A549 (cell line): Measurements from ENCODE around the gene GAL. TPM values are rescaled to one million over a fixed set of nuclear protein-coding genes. Genes with fewer than 3 reads are reported as not detected.
"Not testable (repeated sequence)": the region's sequence is repeated elsewhere in the genome, so short reads cannot be mapped to it uniquely, and the experiment has no call there.

ENCODE experiments used
- ATAC-seq, 2 experiments: fragments of 200-7000 bp in 1 of 2; fragments of >200 bp in 1 of 2; cut with Nextera tagmentation in 1 of 2; cut with Tn5 transposase in 1 of 2; 3 replicates each; pipeline versions ENCODE4 v1.8.0 to v1.9.1; 2018 to 2020; ENCODE audit warnings: mild to moderate bottlenecking in 1 of 2, moderate library complexity in 1 of 2
- CTCF ChIA-PET: fragments of 300-600 bp; sonication (Branson Sonifier 250); formaldehyde crosslinking; extraction: SDS; loops from one replicate; lab custom pipeline; 2021; ENCODE audit warnings: antibody characterized with exemption, inconsistent platforms; lab: Yijun Ruan, JAX
- POLR2A ChIA-PET: fragments of 350-600 bp; formaldehyde crosslinking; extraction: SDS; loops from one replicate; lab custom pipeline; 2021; ENCODE audit warnings: antibody characterized with exemption, inconsistent platforms; lab: Yijun Ruan, JAX
- DNase-seq, 2 experiments: peaks; one replicate each; pipeline versions ENCODE4 v3.0.0 to v3.0.0-alpha.2; 2011 to 2016; ENCODE audit warnings: low read depth in 1 of 2, low spot score in 1 of 2
- FAIRE-seq: peaks from 2 replicates; lab custom pipeline; 2011; peaks lifted over from hg19 to GRCh38; lab: Jason Lieb, UNC
- H3K27ac ChIP-seq, 2 experiments: fragments of >200 bp; sonication (Bioruptor Twin); formaldehyde crosslinking; 3 replicates each; pipeline ENCODE4 v1.5.1; 2016 to 2017
- H3K4me1 ChIP-seq: fragments of >200 bp; sonication (Bioruptor Twin); formaldehyde crosslinking; 3 replicates; pipeline ENCODE4 v1.6.1; 2016
- H3K4me2 ChIP-seq: fragments of >200 bp; sonication (Bioruptor Twin); formaldehyde crosslinking; 3 replicates; pipeline ENCODE4 v1.6.1; 2016
- H3K4me3 ChIP-seq: fragments of >200 bp; sonication (Bioruptor Twin); formaldehyde crosslinking; 3 replicates; pipeline ENCODE4 v1.5.1; 2016
- H3K9me3 ChIP-seq: fragments of >200 bp; sonication (Bioruptor Twin); formaldehyde crosslinking; 3 replicates; pipeline ENCODE4 v1.6.1; 2016
- ATOH8 ChIP-seq: fragments of 250-450 bp; sonication (Bioruptor Pico); IDR thresholded peaks from 2 replicates; pipeline ENCODE4 v1.5.0; 2020; ENCODE audit warnings: low read depth, mild to moderate bottlenecking, moderate library complexity
- CBX8 ChIP-seq: fragments of 200-600 bp; sonication (generic); IDR thresholded peaks from 2 replicates; pipeline ENCODE4 v1.6.1; 2016
- CHD2 ChIP-seq: fragments of 150-350 bp; IDR thresholded peaks from 2 replicates; pipeline ENCODE4 v1.6.1; 2014; ENCODE audit warnings: low read length; ENCODE audit not compliant: partially characterized antibody
- HEYL ChIP-seq: fragments of 250-450 bp; sonication (Bioruptor Pico); IDR thresholded peaks from 2 replicates; pipeline ENCODE4 v1.8.0; 2021; ENCODE audit warnings: mild to moderate bottlenecking, moderate library complexity
- HMGXB4 ChIP-seq: fragments of 250-450 bp; sonication (Bioruptor Pico); IDR thresholded peaks from 2 replicates; pipeline ENCODE4 v1.5.0; 2021; ENCODE audit warnings: mild to moderate bottlenecking, moderate library complexity, borderline replicate concordance
- HOXB13 ChIP-seq: fragments of 250-450 bp; sonication (Bioruptor Pico); IDR thresholded peaks from 2 replicates; pipeline ENCODE4 v1.5.0; 2020; ENCODE audit warnings: low read depth, mild to moderate bottlenecking, moderate library complexity
- MAX ChIP-seq: IDR thresholded peaks from 2 replicates; pipeline ENCODE4 v1.6.1; 2012
- NR3C1 ChIP-seq: fragments of >200 bp; sonication (Bioruptor Twin); formaldehyde crosslinking; IDR thresholded peaks from 3 replicates; pipeline ENCODE4 v1.6.1; 2017
- PBX3 ChIP-seq: IDR thresholded peaks from 2 replicates; pipeline ENCODE4 v1.6.1; 2012
- POLR2A ChIP-seq: IDR thresholded peaks from 2 replicates; pipeline ENCODE4 v1.6.1; 2012; ENCODE audit warnings: mild to moderate bottlenecking, low read length
- SMC3 ChIP-seq: fragments of >200 bp; sonication (Bioruptor Twin); formaldehyde crosslinking; IDR thresholded peaks from 3 replicates; pipeline ENCODE4 v1.6.1; 2018; ENCODE audit warnings: inconsistent platforms
- TP53 ChIP-seq: fragments of 250-450 bp; sonication (Bioruptor Pico); IDR thresholded peaks from 2 replicates; pipeline ENCODE4 v1.5.0; 2021; ENCODE audit warnings: mild to moderate bottlenecking, moderate library complexity
- ZFP36 ChIP-seq: fragments of 450-650 bp; IDR thresholded peaks from 2 replicates; pipeline ENCODE4 v1.6.1; 2014; ENCODE audit warnings: borderline replicate concordance; ENCODE audit not compliant: partially characterized antibody
- ZNF302 ChIP-seq: fragments of 250-450 bp; sonication (Bioruptor Pico); IDR thresholded peaks from 2 replicates; pipeline ENCODE4 v1.9.0; 2021; ENCODE audit warnings: inconsistent platforms, mild to moderate bottlenecking, moderate library complexity
- WGBS: methylation state at CpG from one replicate; pipeline ENCODE4 v1.1.6; 2017; ENCODE audit errors: missing lambda C conversion rate; 5-methylcytosine and 5-hydroxymethylcytosine counted together
- polyA minus RNA-seq: library from RNA; depleted of rRNA, polyadenylated mRNA; stranded (reverse); fragments of >200 nt; gene quantifications from 2 replicates; pipeline ENCODE4 v1.2.3, GENCODE V29; 2011; rRNA and poly(A)+ RNA removed
- polyA plus RNA-seq, 4 experiments: library from polyadenylated mRNA; depleted of rRNA in 3 of 4; stranded (reverse); fragments of >200 nt; fragmentation: RNase III in 1 of 4; extraction: RNeasy Plus Mini Kit Qiagen cat#74134 plus additional on column Dnase treatment in 1 of 4; gene quantifications; 2 replicates in 3 of 4; 3 replicates in 1 of 4; pipeline ENCODE4 v1.2.3, GENCODE V29; 2011 to 2017

The GAL gene
- 2.2 and 2.5 TPM in 2 replicates for polyA plus RNA-seq (2011; rRNA removed)
- 11.9 and 14.6 TPM in 2 replicates for polyA plus RNA-seq (2012; cell fraction: cytosol; rRNA removed)
- 7.1 and 10.2 TPM in 2 replicates for polyA plus RNA-seq (2012; cell fraction: nucleus; rRNA removed)
- polyA plus RNA-seq (2017; fragmentation: RNase III; extraction: RNeasy Plus Mini Kit Qiagen cat#74134 plus additional on column Dnase treatment), result 7.9 to 9.8 TPM (median 8.6 TPM) in 3 replicates
- 1.9 and 3.1 TPM in 2 replicates for polyA minus RNA-seq

DNA sequence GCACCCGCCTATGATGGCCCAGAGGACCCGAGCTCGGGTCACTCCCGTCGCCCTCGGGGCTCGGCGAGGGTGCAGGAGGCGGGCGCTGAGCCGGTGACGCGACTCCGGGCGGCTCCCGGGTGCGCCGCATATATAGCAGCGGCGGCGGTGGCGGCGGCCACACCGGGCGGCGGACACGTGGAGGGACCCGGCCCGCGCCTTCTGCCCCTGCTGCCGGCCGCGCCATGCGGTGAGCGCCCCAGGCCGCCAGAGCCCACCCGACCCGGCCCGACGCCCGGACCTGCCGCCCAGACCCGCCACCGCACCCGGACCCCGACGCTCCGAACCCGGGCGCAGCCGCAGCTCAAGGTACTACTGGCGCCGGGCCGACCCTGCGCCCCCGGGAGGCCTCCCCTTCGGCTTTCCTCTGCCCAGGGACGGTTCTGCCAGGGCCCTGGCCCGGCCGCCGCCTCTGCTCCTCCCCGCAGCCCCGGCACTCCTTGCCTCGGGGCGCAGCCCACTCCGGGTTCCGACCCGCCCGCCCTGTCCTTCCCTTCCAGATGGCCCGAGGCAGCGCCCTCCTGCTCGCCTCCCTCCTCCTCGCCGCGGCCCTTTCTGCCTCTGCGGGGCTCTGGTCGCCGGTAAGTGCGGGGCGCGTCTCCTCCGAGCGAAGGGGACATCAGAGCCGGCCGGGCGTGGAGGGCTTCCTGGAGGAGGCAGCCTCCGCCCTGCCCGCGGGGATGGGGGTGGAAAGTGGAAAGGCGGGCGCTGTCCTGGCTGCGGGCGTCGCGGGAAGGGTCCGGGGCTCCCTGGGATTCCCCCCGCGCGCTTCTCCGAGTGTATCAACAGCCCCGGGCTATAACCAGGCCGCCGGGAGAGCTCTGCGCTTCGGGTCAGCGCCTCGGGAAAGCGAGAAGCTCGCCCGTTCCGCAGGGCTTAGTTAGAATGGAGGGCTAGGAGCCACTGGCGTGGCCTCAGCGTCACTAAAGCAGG, at the start of gene GAL:
GAL (plus strand) TSS at position 160 of the 972 bp plus-strand sequence; CDS start at position 540, 380 bp downstream.
- 81% methylated on average over 30 of the region's 113 CpGs for WGBS
- FAIRE-seq (no peak), DNase-seq (no peak)
- ChIA-PET POLR2A (interaction anchor here (0.6 kb wide), 1 partner anchor 233 kb away, joined by 3 read pairs; no protein-coding TSS in a partner anchor), CTCF (interaction anchor here (0.7 kb wide), 1 partner anchor 163 kb away, joined by 3 read pairs; no protein-coding TSS in a partner anchor)
- Histone ChIP-seq H3K27ac (peak within 1 kb of the TSS; percentile 78 to 91), H3K4me3 (peak within 1 kb of the TSS; percentile 63), H3K9me3 (no peaks in the 10 kb centered on the region), H3K4me2 (peak within 1 kb of the TSS; percentile 99)
- TF ChIP-seq CBX8 (no peak), NR3C1 (no peak), MAX (peak; percentile 45; the same call in 1 of the 2 replicates), ZFP36 (peak; percentile 84), POLR2A (peak; percentile 26; the same call in 1 of the 2 replicates)
- TF ChIP-seq, all 56 proteins: peak for 3
- peaks cover 2% of the 10 kb centered on the region; the same call in 1 of the 3 replicates for H3K4me1 ChIP-seq
- ATAC-seq, result peak; percentile 41 to 71; a peak in 5 of 6 replicates

- 17% methylated on average over 6 of the region's 7 CpGs for WGBS
- ATAC-seq, FAIRE-seq, H3K4me1 ChIP-seq, H3K9me3 ChIP-seq, DNase-seq, H3K27ac ChIP-seq, CTCF ChIA-PET, POLR2A ChIA-PET, H3K4me3 ChIP-seq, H3K4me2 ChIP-seq: not testable (repeated sequence)
These were observed 49.7 kb upstream of the GAL start for GRCh38 chr11:68634606-68635005.

DNA sequence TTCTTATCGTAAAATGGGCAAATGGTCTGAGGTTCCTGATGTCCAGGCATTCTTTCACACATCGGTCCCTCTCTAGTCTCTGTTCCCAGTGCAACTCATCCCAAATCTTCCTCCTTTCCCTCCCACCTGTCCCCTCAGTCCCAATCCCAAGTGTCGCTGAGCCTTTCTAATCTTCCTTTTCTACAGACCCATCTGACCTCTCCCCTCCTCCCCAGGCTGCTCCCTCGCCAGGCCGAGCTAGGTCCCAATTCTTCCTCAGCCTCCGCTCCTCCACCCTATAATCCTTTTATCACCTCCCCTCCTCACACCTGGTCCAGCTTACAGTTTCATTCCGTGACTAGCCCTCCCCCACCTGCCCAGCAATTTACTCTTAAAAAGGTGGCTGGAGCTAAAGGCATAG, 49.2 kb upstream of the GAL start:
- H3K4me3 ChIP-seq, POLR2A ChIA-PET, H3K27ac ChIP-seq, H3K9me3 ChIP-seq, H3K4me2 ChIP-seq, ATAC-seq, FAIRE-seq, DNase-seq, H3K4me1 ChIP-seq: not testable (repeated sequence)
- CTCF ChIA-PET, result interaction anchor here (1.5 kb wide), 1 partner anchor 143 kb away, joined by 3 read pairs; no protein-coding TSS in a partner anchor
- 66% methylated on average over 7 of the region's 7 CpGs for WGBS

DNA sequence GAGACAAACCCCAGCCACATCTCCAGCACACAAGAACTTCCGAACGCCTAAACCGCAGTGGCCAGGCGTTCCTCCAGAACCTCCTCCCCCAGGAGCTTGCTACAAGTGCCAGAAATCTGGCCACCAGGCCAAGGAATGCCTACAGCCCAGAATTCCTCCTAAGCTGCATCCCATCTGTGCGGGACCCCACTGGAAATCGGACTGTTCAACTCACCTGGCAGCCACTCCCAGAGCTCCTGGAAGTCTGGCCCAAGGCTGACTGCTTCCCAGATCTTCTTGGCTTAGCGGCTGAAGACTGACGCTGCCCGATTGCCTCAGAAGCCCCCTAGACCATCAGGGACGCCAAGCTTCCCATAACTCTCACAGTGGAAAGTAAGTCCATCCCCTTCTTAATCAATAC, 48.5 kb upstream of the GAL start:
- WGBS, result 63% methylated on average over 10 of the region's 10 CpGs
- DNase-seq, POLR2A ChIA-PET, H3K9me3 ChIP-seq, H3K4me1 ChIP-seq, H3K4me3 ChIP-seq, ATAC-seq, H3K27ac ChIP-seq, FAIRE-seq, H3K4me2 ChIP-seq: not testable (repeated sequence)
- CTCF ChIA-PET, result interaction anchor here (1.5 kb wide), 1 partner anchor 142 kb away, joined by 3 read pairs; no protein-coding TSS in a partner anchor

DNA sequence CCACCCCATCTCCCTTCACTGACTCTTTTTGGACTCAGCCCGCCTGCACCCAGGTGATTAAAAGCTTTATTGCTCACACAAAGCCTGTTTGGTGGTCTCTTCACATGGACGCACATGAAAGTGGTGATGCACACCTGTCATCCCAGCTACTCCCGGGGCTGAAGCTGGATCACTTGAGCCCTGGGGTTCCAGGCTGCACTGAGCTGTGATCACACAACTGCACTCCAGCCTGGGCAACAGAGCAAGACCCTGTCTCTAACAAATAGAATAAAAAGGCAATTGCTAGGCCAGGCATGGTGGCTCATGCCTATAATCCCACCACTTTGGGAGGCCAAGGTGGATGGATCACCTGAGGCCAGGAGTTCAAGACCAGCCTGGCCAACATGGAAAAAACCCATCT, 45.0 kb upstream of the GAL start:
- H3K27ac ChIP-seq, POLR2A ChIA-PET, H3K9me3 ChIP-seq, H3K4me2 ChIP-seq, H3K4me1 ChIP-seq, H3K4me3 ChIP-seq, FAIRE-seq, ATAC-seq, DNase-seq, CTCF ChIA-PET: not testable (repeated sequence)
- WGBS, result 73% methylated on average over 3 of the region's 3 CpGs

DNA sequence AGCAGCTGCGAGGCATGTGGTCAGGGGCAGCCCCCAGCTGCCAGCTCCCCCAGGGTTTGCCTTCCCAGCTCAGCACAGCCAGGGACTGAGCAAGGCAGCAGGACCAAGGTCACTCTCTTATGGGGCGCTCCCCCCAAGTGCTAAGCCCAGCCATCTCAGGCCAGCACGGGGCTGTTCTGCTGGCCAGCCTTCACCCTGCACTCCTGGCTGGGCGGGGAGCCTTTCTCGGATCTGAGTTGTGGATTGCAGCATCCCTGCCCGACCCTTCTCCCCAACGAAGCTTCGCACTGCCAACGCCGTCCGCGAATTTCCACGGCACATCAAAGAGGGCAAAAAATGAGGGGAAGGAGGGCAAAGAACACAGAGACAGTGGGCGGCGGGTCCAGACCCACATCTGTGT, 42.5 kb upstream of the GAL start:
- ATAC-seq, result no peak
- no peak overlapping the region for H3K4me3 ChIP-seq
- no peak overlapping the region for H3K27ac ChIP-seq
- DNase-seq, result no peak
- H3K4me1 ChIP-seq, result no peaks in the 10 kb centered on the region
- TF ChIP-seq PBX3 (no peak), CHD2 (no peak), ATOH8 (CRISPR knock-in tag) (no peak), HEYL (CRISPR knock-in tag) (no peak), HOXB13 (no peak), HMGXB4 (no peak), TP53 (no peak), ZNF302 (CRISPR knock-in tag) (no peak), ZFP36 (no peak), SMC3 (no peak)
- no peak overlapping the region for H3K4me2 ChIP-seq
- FAIRE-seq, result no peak
- 54% methylated on average over 14 of the region's 15 CpGs for WGBS
- ChIA-PET CTCF (interaction anchor here (1.7 kb wide), 1 partner anchor 13 kb away, joined by 5 read pairs; no protein-coding TSS in a partner anchor), POLR2A (no interaction called here)
- H3K9me3 ChIP-seq, result peaks cover 16% of the 10 kb centered on the region
